Esophagus muscularis mucosa (tissue), 3 donors: ENCODE data around the gene GAS2L2.
A peak's percentile ranks its signal among the peaks of the same experiment; 100 is the strongest.

Experiments
- POLR2A ChIP-seq: fragments of 450-650 bp; IDR thresholded peaks from one replicate; pipeline ENCODE4 v1.6.1; 2017; ENCODE audit warnings: antibody characterized with exemption, moderate library complexity, mild to moderate bottlenecking, low read depth
- POLR2AphosphoS5 ChIP-seq, 2 donors: sonication (generic); formaldehyde crosslinking; IDR thresholded peaks; one replicate each; pipeline ENCODE4 v1.6.1; 2017; ENCODE audit warnings: antibody characterized with exemption in 2 of 2
- TF ChIP-seq, protein P1 (sequence below), 3 experiments: fragments of 200-600 bp in 2 of 3; fragments of 450-650 bp in 1 of 3; sonication (generic) in 2 of 3; IDR thresholded peaks; one replicate each; pipeline ENCODE4 v1.5.1; 2017 to 2019; ENCODE audit warnings: antibody characterized with exemption in 3 of 3, mild to moderate bottlenecking in 2 of 3, moderate library complexity in 1 of 3

DNA sequence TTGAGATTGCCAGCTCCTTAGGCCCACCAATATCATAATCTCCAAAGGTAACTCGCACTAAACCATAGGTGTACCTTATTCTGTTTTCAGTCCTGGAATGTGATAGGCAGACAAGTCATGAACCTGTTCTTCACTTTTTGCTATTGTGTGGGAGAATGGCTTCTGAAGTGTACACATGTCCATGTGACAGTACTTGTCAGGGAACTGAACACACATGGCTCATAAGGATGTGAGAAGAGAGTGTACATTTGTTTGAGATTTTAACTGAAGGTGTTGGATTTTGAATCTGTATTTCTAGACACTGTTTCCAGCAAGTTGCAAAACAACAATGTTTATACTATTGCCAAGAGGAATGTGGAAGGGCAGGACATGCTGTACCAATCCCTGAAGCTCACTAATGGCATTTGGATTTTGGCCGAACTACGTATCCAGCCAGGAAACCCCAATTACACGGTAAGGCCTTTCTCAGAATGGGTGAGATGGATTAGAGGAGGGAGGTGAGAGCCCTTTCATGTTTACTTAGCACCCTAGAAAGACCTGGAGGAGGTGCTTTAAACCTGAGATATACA lies 36.1 kb downstream of the GAS2L2 start:
- TF ChIP-seq, protein P1, sequence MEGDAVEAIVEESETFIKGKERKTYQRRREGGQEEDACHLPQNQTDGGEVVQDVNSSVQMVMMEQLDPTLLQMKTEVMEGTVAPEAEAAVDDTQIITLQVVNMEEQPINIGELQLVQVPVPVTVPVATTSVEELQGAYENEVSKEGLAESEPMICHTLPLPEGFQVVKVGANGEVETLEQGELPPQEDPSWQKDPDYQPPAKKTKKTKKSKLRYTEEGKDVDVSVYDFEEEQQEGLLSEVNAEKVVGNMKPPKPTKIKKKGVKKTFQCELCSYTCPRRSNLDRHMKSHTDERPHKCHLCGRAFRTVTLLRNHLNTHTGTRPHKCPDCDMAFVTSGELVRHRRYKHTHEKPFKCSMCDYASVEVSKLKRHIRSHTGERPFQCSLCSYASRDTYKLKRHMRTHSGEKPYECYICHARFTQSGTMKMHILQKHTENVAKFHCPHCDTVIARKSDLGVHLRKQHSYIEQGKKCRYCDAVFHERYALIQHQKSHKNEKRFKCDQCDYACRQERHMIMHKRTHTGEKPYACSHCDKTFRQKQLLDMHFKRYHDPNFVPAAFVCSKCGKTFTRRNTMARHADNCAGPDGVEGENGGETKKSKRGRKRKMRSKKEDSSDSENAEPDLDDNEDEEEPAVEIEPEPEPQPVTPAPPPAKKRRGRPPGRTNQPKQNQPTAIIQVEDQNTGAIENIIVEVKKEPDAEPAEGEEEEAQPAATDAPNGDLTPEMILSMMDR (IDR thresholded peaks at IDR 0.05): no peak
- peak; percentile 60 to 91 for TF ChIP-seq POLR2AphosphoS5 (IDR thresholded peaks at IDR 0.05)
- TF ChIP-seq POLR2A: no peak
